Osteocyte (in vitro differentiated cells): ENCODE data around the gene JOSD1. TPM values are rescaled to one million over a fixed set of nuclear protein-coding genes. Genes with fewer than 3 reads are reported as not detected.

Source experiments
- DNase-seq: peaks from one replicate; pipeline ENCODE4 v3.0.0; 2021; ENCODE audit warnings: mixed read lengths; ENCODE audit not compliant: unreplicated experiment; ENCODE audit errors: extremely low spot score
- H3K27ac Mint-ChIP-seq: one replicate; pipeline ENCODE4 v1.8.0; 2021; ENCODE audit warnings: mild to moderate bottlenecking, mixed read lengths; ENCODE audit not compliant: unreplicated experiment
- H3K27me3 Mint-ChIP-seq: one replicate; pipeline ENCODE4 v1.8.0; 2021; ENCODE audit warnings: mixed read lengths; ENCODE audit not compliant: unreplicated experiment
- H3K36me3 Mint-ChIP-seq: one replicate; pipeline ENCODE4 v1.8.0; 2021; ENCODE audit warnings: mixed read lengths; ENCODE audit not compliant: unreplicated experiment
- H3K4me1 Mint-ChIP-seq: one replicate; pipeline ENCODE4 v1.8.0; 2021; ENCODE audit warnings: mixed read lengths; ENCODE audit not compliant: unreplicated experiment
- H3K4me3 Mint-ChIP-seq: one replicate; pipeline ENCODE4 v1.8.0; 2021; ENCODE audit warnings: mild to moderate bottlenecking, moderate library complexity, mixed read lengths; ENCODE audit not compliant: unreplicated experiment
- H3K9me3 Mint-ChIP-seq: one replicate; pipeline ENCODE4 v1.8.0; 2021; ENCODE audit warnings: mixed read lengths; ENCODE audit not compliant: unreplicated experiment
- CTCF ChIP-seq: fragments of 200-600 bp; sonication (generic); IDR thresholded peaks from 2 replicates; pipeline ENCODE4 v1.5.0; 2021; ENCODE audit warnings: antibody characterized with exemption, mild to moderate bottlenecking, moderate library complexity
- total RNA-seq: library from RNA; stranded (reverse); gene quantifications from 2 replicates; pipeline ENCODE4 v1.2.1, GENCODE V29; 2021

JOSD1 gene
- total RNA-seq, 1 donor from 2014 or later, result 78.6 TPM

GRCh38 chr22:38641476-38642040, 59.2 kb downstream of the JOSD1 start:
- Mint-ChIP-seq H3K9me3 (no peaks in the 10 kb centered on the region), H3K4me1 (no peaks in the 10 kb centered on the region), H3K36me3 (peaks cover 4% of the 10 kb centered on the region), H3K27me3 (no peaks in the 10 kb centered on the region), H3K4me3 (no peak overlapping the region), H3K27ac (no peak overlapping the region)
- no peak for TF ChIP-seq CTCF
- no peak for DNase-seq

GRCh38 chr22:38638728-38639127, 62.0 kb downstream of the JOSD1 start:
- no peak for DNase-seq
- Mint-ChIP-seq H3K27me3 (no peaks in the 10 kb centered on the region), H3K36me3 (peaks cover 11% of the 10 kb centered on the region), H3K4me1 (no peaks in the 10 kb centered on the region), H3K27ac (no peak overlapping the region), H3K4me3 (no peak overlapping the region), H3K9me3 (no peaks in the 10 kb centered on the region)
- no peak for TF ChIP-seq CTCF

- H3K27me3 Mint-ChIP-seq, result no peaks in the 10 kb centered on the region
- no peak for DNase-seq
- H3K4me1 Mint-ChIP-seq, result no peaks in the 10 kb centered on the region
- H3K36me3 Mint-ChIP-seq, result peaks cover 11% of the 10 kb centered on the region
- H3K4me3 Mint-ChIP-seq, result no peak overlapping the region
- no peak for TF ChIP-seq CTCF
- no peak overlapping the region for H3K27ac Mint-ChIP-seq
- no peaks in the 10 kb centered on the region for H3K9me3 Mint-ChIP-seq
Measured at GRCh38 chr22:38638216-38638615, 62.5 kb downstream of the JOSD1 start.

Other genes with a start within 250 kb of the JOSD1 start
- gene KCNJ4, start 245.7 kb downstream of the JOSD1 start, total RNA-seq, result 0.43 and 0.57 TPM in 2 replicates
- gene KDELR3, start 232.8 kb downstream of the JOSD1 start, total RNA-seq, result 39.3 and 49.3 TPM in 2 replicates
- 439 and 466 TPM in 2 replicates for gene DDX17, start 194.6 kb downstream of the JOSD1 start, total RNA-seq
- 1.4 TPM in 2 replicates for gene DMC1, start 130.8 kb downstream of the JOSD1 start, total RNA-seq
- 2.7 and 3.5 TPM in 2 replicates for gene FAM227A, start 44.6 kb downstream of the JOSD1 start, total RNA-seq
- 38.3 and 41.0 TPM in 2 replicates for gene CBY1, start 44.3 kb downstream of the JOSD1 start, total RNA-seq
- gene TOMM22, start 19.0 kb downstream of the JOSD1 start, total RNA-seq, result 60.7 and 61.0 TPM in 2 replicates
- gene GTPBP1, start 5.0 kb upstream of the JOSD1 start, total RNA-seq, result 67.4 and 68.8 TPM in 2 replicates
- gene SUN2, start 55.1 kb upstream of the JOSD1 start, total RNA-seq, result 148 and 151 TPM in 2 replicates
- 16.4 and 17.0 TPM in 2 replicates for gene DNAL4, start 93.2 kb upstream of the JOSD1 start, total RNA-seq
- 4.7 and 4.8 TPM in 2 replicates for gene NPTXR, start 143.1 kb upstream of the JOSD1 start, total RNA-seq
- gene CBX6, start 171.3 kb upstream of the JOSD1 start, total RNA-seq, result 83.5 and 86.2 TPM in 2 replicates